Keratinocyte (primary cell): Measurements from ENCODE around the gene CMTM7. TPM values are rescaled to one million over a fixed set of nuclear protein-coding genes. Genes with fewer than 3 reads are reported as not detected.

Experiments used
- DNase-seq: peaks from one replicate; pipeline ENCODE4 v3.0.0-alpha.2; 2011; ENCODE audit warnings: low read depth, missing footprints, low spot score
- FAIRE-seq: peaks from 2 replicates; lab custom pipeline; 2011; peaks lifted over from hg19 to GRCh38; lab: Jason Lieb, UNC
- H2AFZ ChIP-seq: 2 replicates; pipeline ENCODE4 v1.6.0; 2012; ENCODE audit warnings: low read length, control low read depth, inconsistent platforms; ENCODE audit not compliant: control insufficient read depth
- H3K27ac ChIP-seq: 2 replicates; pipeline ENCODE4 v1.5.1; 2011; ENCODE audit warnings: low read length; ENCODE audit not compliant: control insufficient read depth, insufficient read depth
- H3K27me3 ChIP-seq: 3 replicates; pipeline ENCODE4 v1.6.0; 2011; ENCODE audit warnings: low read length; ENCODE audit not compliant: control insufficient read depth, insufficient read depth; ENCODE audit errors: extremely low read depth
- H3K36me3 ChIP-seq, 2 experiments: 2 replicates in 1 of 2; 3 replicates in 1 of 2; pipeline ENCODE4 v1.5.1; 2011; ENCODE audit warnings: low read length in 2 of 2, mild to moderate bottlenecking in 1 of 2; ENCODE audit not compliant: control insufficient read depth in 2 of 2, insufficient read depth in 2 of 2; ENCODE audit errors: extremely low read depth in 1 of 2
- H3K4me1 ChIP-seq: 3 replicates; pipeline ENCODE4 v1.5.1; 2011; ENCODE audit warnings: low read length; ENCODE audit not compliant: control insufficient read depth, insufficient read depth; ENCODE audit errors: extremely low read depth
- H3K4me2 ChIP-seq: 3 replicates; pipeline ENCODE4 v1.6.0; 2011; ENCODE audit warnings: low read depth, low read length; ENCODE audit not compliant: control insufficient read depth, insufficient read depth; ENCODE audit errors: extremely low read depth
- H3K4me3 ChIP-seq, 3 experiments: fragments of 200-600 bp in 1 of 3; sonication (generic) in 1 of 3; 2 replicates in 2 of 3; 3 replicates in 1 of 3; pipeline ENCODE4 v1.5.1; 2011 to 2016; ENCODE audit warnings: low read length in 3 of 3, mild to moderate bottlenecking in 3 of 3, control low read depth in 2 of 3, inconsistent platforms in 1 of 3, low read depth in 1 of 3, mixed read lengths in 1 of 3, mixed run types in 1 of 3, moderate library complexity in 1 of 3; ENCODE audit not compliant: control insufficient read depth in 2 of 3, insufficient read depth in 2 of 3; ENCODE audit errors: extremely low read depth in 1 of 3
- H3K79me2 ChIP-seq: 2 replicates; pipeline ENCODE4 v1.6.0; 2012; ENCODE audit warnings: low read length; ENCODE audit not compliant: control insufficient read depth, insufficient read depth
- H3K9ac ChIP-seq: 3 replicates; pipeline ENCODE4 v1.6.0; 2011; ENCODE audit warnings: low read length; ENCODE audit not compliant: control insufficient read depth, insufficient read depth; ENCODE audit errors: extremely low read depth
- H3K9me1 ChIP-seq: 3 replicates; pipeline ENCODE4 v1.6.0; 2011; ENCODE audit warnings: low read length; ENCODE audit not compliant: control insufficient read depth, insufficient read depth; ENCODE audit errors: extremely low read depth
- H3K9me3 ChIP-seq: 2 replicates; pipeline ENCODE4 v1.5.1; 2012; ENCODE audit warnings: low read depth, low read length; ENCODE audit not compliant: control insufficient read depth
- H4K20me1 ChIP-seq: 3 replicates; pipeline ENCODE4 v1.6.0; 2011; ENCODE audit warnings: low read length; ENCODE audit not compliant: control insufficient read depth, insufficient read depth; ENCODE audit errors: extremely low read depth
- CTCF ChIP-seq, 3 experiments: IDR thresholded peaks in 1 of 3; conservative IDR thresholded peaks in 1 of 3; optimal IDR thresholded peaks in 1 of 3; 2 replicates in 2 of 3; 3 replicates in 1 of 3; pipeline versions ENCODE3 to v1.5.1; 2011; ENCODE audit warnings: low read length in 3 of 3, mild to moderate bottlenecking in 3 of 3, moderate library complexity in 2 of 3, control low read depth in 1 of 3, inconsistent platforms in 1 of 3; ENCODE audit not compliant: insufficient read depth in 2 of 3; ENCODE audit errors: extremely low read depth in 1 of 3
- EZH2 ChIP-seq: IDR thresholded peaks from one replicate; pipeline ENCODE4 v1.6.1; 2012; ENCODE audit warnings: inconsistent platforms, mild to moderate bottlenecking, low read length, moderate library complexity
- dilution Hi-C: fragments of 300-500 bp; cut with MboI; formaldehyde crosslinking; loops from one replicate; pipeline ENCODE4 v1.7.0; 2020; ENCODE audit warnings: low sequenced_read_pairs; ENCODE audit not compliant: extremely low pct_ligation_motif_present
- polyA plus RNA-seq, 5 experiments: library from polyadenylated mRNA; depleted of rRNA in 3 of 5; stranded (reverse) in 3 of 5; stranded (forward) in 1 of 5; unstranded in 1 of 5; fragments of >200 nt; gene quantifications; 1 replicate in 1 of 5; 2 replicates in 3 of 5; 3 replicates in 1 of 5; pipeline versions ENCODE4 v1.2.1 to v1.2.3, GENCODE V29; 2011 to 2012; ENCODE audit warnings: missing spikeins in 2 of 5, low read depth in 1 of 5, low replicate concordance in 1 of 5

CMTM7 gene
- polyA plus RNA-seq, 1 donor (not counting 4 experiments of a cell fraction or from before 2014, with no cell fraction given): 47.2 TPM

- dilution Hi-C loops: no loop called here
Observed at GRCh38 chr3:32455609-32456428, 64.2 kb downstream of the CMTM7 start.

GRCh38 chr3:32456429-32457130 is 64.9 kb downstream of the CMTM7 start:
- Histone ChIP-seq H3K9ac (no peak overlapping the region), H2AFZ (no peak overlapping the region), H3K27ac (no peak overlapping the region), H3K27me3 (no peaks in the 10 kb centered on the region), H3K4me3 (no peak overlapping the region), H3K9me3 (no peaks in the 10 kb centered on the region), H3K36me3 (peaks cover 7 to 37% of the 10 kb centered on the region in 2 experiments), H3K9me1 (no peaks in the 10 kb centered on the region), H4K20me1 (no peaks in the 10 kb centered on the region), H3K79me2 (no peaks in the 10 kb centered on the region), H3K4me2 (no peak overlapping the region), H3K4me1 (peaks cover 12% of the 10 kb centered on the region)
- TF ChIP-seq EZH2: no peak
- TF ChIP-seq CTCF (optimal IDR thresholded peaks at IDR 0.05 in 1 of 3, IDR thresholded peaks at IDR 0.05 in 1 of 3, conservative IDR thresholded peaks at IDR 0.05 in 1 of 3; ENCODE audit: extremely low read depth in 1 of 3, insufficient read depth in 2 of 3, low read length in 3 of 3): no peak
- DNase-seq (no peak), FAIRE-seq (no peak)
- dilution Hi-C loops: no loop called here

More at GRCh38 chr3:32455609-32456428, 64.2 kb downstream of the CMTM7 start:
- no peak overlapping the region for H3K4me3 ChIP-seq
- H4K20me1 ChIP-seq: no peaks in the 10 kb centered on the region
- no peaks in the 10 kb centered on the region for H3K27me3 ChIP-seq
- H3K36me3 ChIP-seq: peaks cover 15 to 40% of the 10 kb centered on the region in 2 experiments
- no peak overlapping the region for H3K4me2 ChIP-seq
- no peak for TF ChIP-seq EZH2
- TF ChIP-seq CTCF (optimal IDR thresholded peaks at IDR 0.05 in 1 of 3, IDR thresholded peaks at IDR 0.05 in 1 of 3, conservative IDR thresholded peaks at IDR 0.05 in 1 of 3; ENCODE audit: extremely low read depth in 1 of 3, insufficient read depth in 2 of 3, low read length in 3 of 3): no peak
- no peak overlapping the region for H3K9ac ChIP-seq
- DNase-seq (no peak), FAIRE-seq (no peak)
- H3K9me3 ChIP-seq: no peaks in the 10 kb centered on the region
- no peak overlapping the region for H2AFZ ChIP-seq
- H3K9me1 ChIP-seq: no peaks in the 10 kb centered on the region
- no peaks in the 10 kb centered on the region for H3K79me2 ChIP-seq
- peaks cover 12% of the 10 kb centered on the region for H3K4me1 ChIP-seq
- no peak overlapping the region for H3K27ac ChIP-seq
